K562 (cell line): ENCODE data around the gene SEMA3C. TPM values are rescaled to one million over a fixed set of nuclear protein-coding genes. Genes with fewer than 3 reads are reported as not detected.

Experiments used
- ATAC-seq: fragments of 200-7000 bp; cut with Tn5 transposase; 3 replicates; pipeline ENCODE4 v1.9.1; 2020; ENCODE audit warnings: moderate library complexity
- BruUV-seq: library from RNA; stranded (reverse); fragments of 400-500 nt; replicated peaks from 2 replicates; lab custom pipeline; 2021; lab: Mats Ljungman, UMichigan
- CTCF ChIA-PET: fragments of 300-600 bp; formaldehyde crosslinking; extraction: SDS; loops from one replicate; lab custom pipeline; 2021; ENCODE audit warnings: low intra/inter-chr PET ratio; lab: Yijun Ruan, JAX
- POLR2A ChIA-PET: fragments of 300-600, 350-650 bp; sonication (Branson Sonifier 250); formaldehyde crosslinking; extraction: SDS; loops from one replicate; lab custom pipeline; 2021; ENCODE audit warnings: antibody characterized with exemption, inconsistent platforms; lab: Yijun Ruan, JAX
- DNase-seq, 4 experiments: peaks; one replicate each; pipeline versions ENCODE4 v3.0.0 to v3.0.0-alpha.2; 2011 to 2018; ENCODE audit warnings: low spot score in 3 of 4, mixed read lengths in 3 of 4; ENCODE audit errors: extremely low read depth in 1 of 4
- FAIRE-seq: peaks from 2 replicates; lab custom pipeline; 2011; peaks lifted over from hg19 to GRCh38; lab: Jason Lieb, UNC
- H2AFZ ChIP-seq: 2 replicates; pipeline ENCODE4 v1.6.0; 2011; ENCODE audit warnings: low read depth, low read length, control low read depth, inconsistent platforms
- H3K27ac ChIP-seq: fragments of 200-600 bp; 3 replicates; pipeline ENCODE4 v1.8.0; 2011; ENCODE audit warnings: low read depth, mild to moderate bottlenecking, control low read depth, inconsistent platforms, low read length, moderate library complexity, mixed read lengths; ENCODE audit errors: extremely low read depth
- H3K27me3 ChIP-seq, 2 experiments: fragments of 300-600 bp in 1 of 2; 2 replicates in 1 of 2; 3 replicates in 1 of 2; pipeline versions ENCODE4 v1.6.0 to v1.8.0; 2011; ENCODE audit warnings: inconsistent platforms in 2 of 2, low read length in 2 of 2, mild to moderate bottlenecking in 1 of 2, mixed read lengths in 1 of 2, moderate library complexity in 1 of 2; ENCODE audit not compliant: control insufficient read depth in 2 of 2, insufficient read depth in 2 of 2
- H3K36me3 ChIP-seq: fragments of 300-600 bp; 3 replicates; pipeline ENCODE4 v1.8.0; 2011; ENCODE audit warnings: mild to moderate bottlenecking, low read length, inconsistent platforms; ENCODE audit not compliant: control insufficient read depth, insufficient read depth
- H3K4me1 ChIP-seq, 2 experiments: fragments of 200-600 bp in 1 of 2; replicated peaks in 1 of 2; 2 replicates in 1 of 2; 3 replicates in 1 of 2; pipeline versions ENCODE4 v1.5.1 to v1.8.0; 2011; ENCODE audit warnings: inconsistent platforms in 2 of 2, low read length in 2 of 2, mild to moderate bottlenecking in 1 of 2, mixed read lengths in 1 of 2, moderate library complexity in 1 of 2; ENCODE audit not compliant: control insufficient read depth in 2 of 2, insufficient read depth in 2 of 2
- H3K4me2 ChIP-seq: 2 replicates; pipeline ENCODE4 v1.6.1; 2011; ENCODE audit warnings: low read length, control low read depth, inconsistent platforms, mixed read lengths; ENCODE audit not compliant: insufficient read depth
- H3K4me3 ChIP-seq: fragments of 200-600 bp; sonication (generic), shearing (Covaris generic); 2 replicates; pipeline ENCODE4 v1.5.1; 2016; ENCODE audit warnings: control low read depth, inconsistent platforms
- H3K79me2 ChIP-seq: fragments of 200-600 bp; 3 replicates; pipeline ENCODE4 v1.8.0; 2011; ENCODE audit warnings: low read length, inconsistent platforms; ENCODE audit not compliant: control insufficient read depth, insufficient read depth
- H3K9ac ChIP-seq, 2 experiments: 2 replicates each; pipeline versions ENCODE4 v1.6.0 to v1.6.1; 2011; ENCODE audit warnings: low read depth in 2 of 2, low read length in 2 of 2, control low read depth in 1 of 2, inconsistent platforms in 1 of 2, mild to moderate bottlenecking in 1 of 2, mixed read lengths in 1 of 2; ENCODE audit not compliant: insufficient read depth in 1 of 2
- H3K9me1 ChIP-seq: one replicate; pipeline ENCODE4 v1.6.0; 2011; ENCODE audit warnings: inconsistent platforms, mild to moderate bottlenecking, low read length, moderate library complexity; ENCODE audit not compliant: control insufficient read depth, insufficient read depth
- H3K9me3 ChIP-seq: replicated peaks from 2 replicates; pipeline ENCODE4 v1.5.1; 2011; ENCODE audit warnings: low read depth, low read length, inconsistent platforms; ENCODE audit not compliant: control insufficient read depth, insufficient read depth
- H4K20me1 ChIP-seq: replicated peaks from 2 replicates; pipeline ENCODE4 v1.6.1; 2011; ENCODE audit warnings: low read length, inconsistent platforms, mixed read lengths; ENCODE audit not compliant: control insufficient read depth, insufficient read depth
- CHD4 ChIP-seq: fragments of 200-600 bp; sonication (generic); IDR thresholded peaks from 3 replicates; pipeline ENCODE4 v1.6.1; 2012; ENCODE audit warnings: low read depth, mild to moderate bottlenecking, mixed read lengths, low read length, inconsistent platforms; ENCODE audit not compliant: insufficient read depth, insufficient replicate concordance, poor library complexity, severe bottlenecking
- HLTF ChIP-seq: fragments of 450-650 bp; IDR thresholded peaks from 2 replicates; pipeline ENCODE4 v1.6.1; 2016
- HMG20A ChIP-seq: fragments of 450-650 bp; formaldehyde crosslinking; conservative IDR thresholded peaks from 2 replicates; pipeline ENCODE4 v1.4.0; 2020; ENCODE audit warnings: mild to moderate bottlenecking, mixed read lengths
- MYC ChIP-seq, 2 experiments: fragments of 250-450 bp in 1 of 2; sonication (Bioruptor Pico) in 1 of 2; IDR thresholded peaks; 2 replicates each; pipeline versions ENCODE4 v1.5.1 to v1.6.1; 2012 to 2021; ENCODE audit warnings: low read depth in 2 of 2, borderline replicate concordance in 1 of 2, improper control_type of control experiment in 1 of 2, low read length in 1 of 2, mild to moderate bottlenecking in 1 of 2, moderate library complexity in 1 of 2
- TRIM28 ChIP-seq: fragments of 450-650 bp; IDR thresholded peaks from 2 replicates; pipeline ENCODE4 v1.6.1; 2017
- ZNF740 ChIP-seq, 3 experiments: fragments of 200-800 bp in 1 of 3; sonication (Bioruptor generic) in 1 of 3; sonication (generic) in 1 of 3; formaldehyde crosslinking in 1 of 3; IDR thresholded peaks; 2 replicates each; pipeline versions ENCODE4 v1.6.1 to v1.8.0; 2016 to 2022; ENCODE audit warnings: mild to moderate bottlenecking in 2 of 3, missing compliant biosample characterization in 2 of 3, missing genetic modification characterization in 2 of 3, missing genetic modification reagents in 1 of 3
- WGBS: fragments of 100-300 bp; shearing (Covaris generic); methylation state at CpG from one replicate; pipeline ENCODE4 v1.1.6; 2016; ENCODE audit warnings: low coverage, mixed read lengths; ENCODE audit not compliant: insufficient coverage; ENCODE audit errors: missing lambda C conversion rate; 5-methylcytosine and 5-hydroxymethylcytosine counted together
- in situ Hi-C: fragments of 300-500 bp; cut with MboI; formaldehyde crosslinking; loops from 4 replicates; pipeline ENCODE4 v1.15.0; 2018; ENCODE audit warnings: inconsistent platforms, mixed read lengths
- intact Hi-C: fragments of 100-400 bp; cut with micrococcal nuclease; formaldehyde crosslinking; loops from 2 replicates; pipeline ENCODE4 v1.14.2; 2022
- polyA plus RNA-seq, 8 experiments: library from polyadenylated mRNA; depleted of rRNA in 4 of 8; stranded (reverse) in 5 of 8; unstranded in 3 of 8; fragments of >200 nt; fragmentation: Nextera tagmentation in 2 of 8; fragmentation: Illumina TruSeq in 1 of 8; extraction: Ambion mirVana in 2 of 8; extraction: Trizol in 1 of 8; gene quantifications; 2 replicates each; pipeline versions ENCODE4 v1.2.1 to v1.2.3, GENCODE V29; 2011 to 2014; ENCODE audit warnings: inconsistent platforms in 1 of 8, missing spikeins in 1 of 8
- total RNA-seq, 7 experiments: library from RNA; depleted of rRNA in 6 of 7; stranded (reverse); fragments of >200 nt in 6 of 7; fragmentation: Illumina TruSeq in 2 of 7; extraction: Trizol in 2 of 7; gene quantifications; 2 replicates each; pipeline versions ENCODE4 v1.2.1 to v1.2.3, GENCODE V29; 2011 to 2021; ENCODE audit warnings: low replicate concordance in 1 of 7

Gene SEMA3C
- total and polyA plus RNA-seq, 9 of the 15 experiments (the other 6 are each of a cell fraction or from before 2014, with no cell fraction given) = 0.04 to 0.36 (median 0.12) TPM; not detected in 3

GRCh38 chr7:80806663-80807062 lies 112.2 kb downstream of the SEMA3C start:
- in situ Hi-C loops (no loop called here), intact Hi-C loops (no loop called here)
- no peaks in the 10 kb centered on the region for H3K9me1 ChIP-seq
- no peak overlapping the region for H2AFZ ChIP-seq
- no peak for FAIRE-seq
- H3K4me2 ChIP-seq = no peak overlapping the region
- no peak for ATAC-seq
- ChIA-PET CTCF (no interaction called here), POLR2A (interaction anchor here (0.5 kb wide), 1 partner anchor 1101 kb away, joined by 3 read pairs; no protein-coding TSS in a partner anchor)
- no peak overlapping the region for H3K4me3 ChIP-seq
- WGBS = under 1% methylated on average over 6 of the region's 6 CpGs
- H4K20me1 ChIP-seq = no peaks in the 10 kb centered on the region
- no peak for DNase-seq
- H3K27ac ChIP-seq = no peak overlapping the region
- H3K9ac ChIP-seq = no peak overlapping the region
- no peaks in the 10 kb centered on the region for H3K9me3 ChIP-seq
- H3K36me3 ChIP-seq = no peaks in the 10 kb centered on the region
- H3K79me2 ChIP-seq = no peaks in the 10 kb centered on the region
- TF ChIP-seq HLTF (no peak), HMG20A (CRISPR knock-in tag) (no peak)
- TF ChIP-seq, all 486 proteins: peak for 0
- Histone ChIP-seq H3K4me1 (no peaks in the 10 kb centered on the region), H3K27me3 (no peaks in the 10 kb centered on the region)
- BruUV-seq = no TSS peak

- Histone ChIP-seq H3K4me3 (no peak overlapping the region), H2AFZ (no peak overlapping the region), H3K9me1 (no peaks in the 10 kb centered on the region), H3K36me3 (no peaks in the 10 kb centered on the region), H3K27me3 (no peaks in the 10 kb centered on the region), H3K4me1 (no peaks in the 10 kb centered on the region), H3K27ac (no peak overlapping the region), H3K4me2 (no peak overlapping the region), H3K9me3 (no peaks in the 10 kb centered on the region), H4K20me1 (no peaks in the 10 kb centered on the region), H3K9ac (no peak overlapping the region), H3K79me2 (no peaks in the 10 kb centered on the region)
- WGBS = 0% methylated on average over 4 of the region's 4 CpGs
- FAIRE-seq (peak; percentile 35), DNase-seq (no peak), ATAC-seq (no peak)
- no TSS peak for BruUV-seq
- CTCF ChIA-PET = no interaction called here
- intact Hi-C loops (no loop called here), in situ Hi-C loops (no loop called here)
- POLR2A ChIA-PET = no interaction called here
- TF ChIP-seq ZNF740 (CRISPR knock-in tag; IDR thresholded peaks at IDR 0.05) (no peak), ZNF740 (tag; IDR thresholded peaks at IDR 0.05) (no peak), MYC (IDR thresholded peaks at IDR 0.05; ENCODE audit: low read depth, low read length) (no peak), MYC (CRISPR knock-in tag; IDR thresholded peaks at IDR 0.05; ENCODE audit: borderline replicate concordance, low read depth) (no peak), CHD4 (no peak), TRIM28 (no peak)
Observed at GRCh38 chr7:80804589-80804988, 114.3 kb downstream of the SEMA3C start.
